GM12878 (cell line): Measurements from ENCODE around the gene SFN. TPM values are rescaled to one million over a fixed set of nuclear protein-coding genes. Genes with fewer than 3 reads are reported as not detected.

Source experiments
- BCL11A ChIP-seq: IDR thresholded peaks from 2 replicates; pipeline ENCODE4 v1.6.1; 2011; ENCODE audit warnings: low read depth, low read length
- ETV6 ChIP-seq, 2 experiments: fragments of 450-650 bp in 1 of 2; IDR thresholded peaks in 1 of 2; conservative IDR thresholded peaks in 1 of 2; 2 replicates each; pipeline ENCODE4 v1.6.1; 2014; ENCODE audit warnings: antibody characterized with exemption in 1 of 2, borderline replicate concordance in 1 of 2, low read depth in 1 of 2, mild to moderate bottlenecking in 1 of 2, moderate library complexity in 1 of 2
- FOXM1 ChIP-seq: IDR thresholded peaks from 2 replicates; pipeline ENCODE4 v1.6.1; 2012; ENCODE audit warnings: low read depth, mild to moderate bottlenecking, inconsistent platforms, low read length, moderate library complexity
- GATAD2B ChIP-seq: fragments of 450-650 bp; conservative IDR thresholded peaks from 2 replicates; pipeline ENCODE4 v1.6.1; 2017; ENCODE audit warnings: low read depth, mild to moderate bottlenecking, moderate library complexity
- HCFC1 ChIP-seq: fragments of 150-350 bp; IDR thresholded peaks from 2 replicates; pipeline ENCODE4 v1.6.1; 2014; ENCODE audit warnings: low read length
- IRF4 ChIP-seq: IDR thresholded peaks from 2 replicates; pipeline ENCODE4 v1.6.1; 2011; ENCODE audit warnings: low read depth, low read length
- JUND ChIP-seq: IDR thresholded peaks from 2 replicates; pipeline ENCODE4 v1.6.1; 2012; ENCODE audit warnings: low read depth, mild to moderate bottlenecking, low read length, improper control_type of control experiment, moderate library complexity
- MEF2B ChIP-seq: fragments of 450-650 bp; IDR thresholded peaks from 2 replicates; pipeline ENCODE4 v1.6.1; 2018; ENCODE audit warnings: mild to moderate bottlenecking, moderate library complexity; ENCODE audit not compliant: partially characterized antibody, poor library complexity, severe bottlenecking
- MTA2 ChIP-seq: fragments of 450-650 bp; IDR thresholded peaks from 2 replicates; pipeline ENCODE4 v1.6.1; 2016; ENCODE audit warnings: low read depth, mild to moderate bottlenecking, moderate library complexity
- MYC ChIP-seq: IDR thresholded peaks from 2 replicates; pipeline ENCODE4 v1.6.1; 2011; ENCODE audit warnings: mild to moderate bottlenecking, low read length, moderate library complexity, inconsistent platforms; ENCODE audit not compliant: insufficient read depth, insufficient replicate concordance, insufficient read length, severe bottlenecking
- NBN ChIP-seq: fragments of 450-650 bp; IDR thresholded peaks from 2 replicates; pipeline ENCODE4 v1.6.1; 2016
- NKRF ChIP-seq: fragments of 450-650 bp; conservative IDR thresholded peaks from 2 replicates; pipeline ENCODE4 v1.6.1; 2017; ENCODE audit warnings: mild to moderate bottlenecking, moderate library complexity
- RAD51 ChIP-seq: fragments of 450-650 bp; IDR thresholded peaks from 2 replicates; pipeline ENCODE4 v1.6.1; 2016; ENCODE audit warnings: moderate library complexity, mild to moderate bottlenecking, inconsistent platforms
- SRF ChIP-seq, 2 experiments: IDR thresholded peaks; 2 replicates each; pipeline ENCODE4 v1.6.1; 2011; ENCODE audit warnings: low read depth in 2 of 2, low read length in 2 of 2, mild to moderate bottlenecking in 1 of 2, moderate library complexity in 1 of 2
- ZBED1 ChIP-seq: IDR thresholded peaks from 2 replicates; pipeline ENCODE4 v1.6.1; 2016; ENCODE audit warnings: borderline replicate concordance
- ZBTB4 ChIP-seq: fragments of 450-650 bp; formaldehyde crosslinking; IDR thresholded peaks from 2 replicates; pipeline ENCODE4 v1.4.0; 2022; ENCODE audit warnings: mild to moderate bottlenecking, moderate library complexity
- ZNF24 ChIP-seq: fragments of 450-650 bp; IDR thresholded peaks from 2 replicates; pipeline ENCODE4 v1.6.1; 2017; ENCODE audit warnings: antibody characterized with exemption, mild to moderate bottlenecking
- ZZZ3 ChIP-seq: IDR thresholded peaks from 2 replicates; pipeline ENCODE4 v1.6.1; 2011; ENCODE audit warnings: low read depth; ENCODE audit not compliant: control insufficient read depth, insufficient read length
- polyA plus RNA-seq, 11 experiments: library from polyadenylated mRNA; depleted of rRNA in 4 of 11; unstranded in 6 of 11; stranded (reverse) in 5 of 11; fragments of >200 nt; fragmentation: Nextera tagmentation in 4 of 11; fragmentation: Illumina TruSeq in 1 of 11; extraction: Ambion mirVana in 4 of 11; extraction: Trizol in 1 of 11; gene quantifications; 1 replicate in 1 of 11; 2 replicates in 10 of 11; pipeline versions ENCODE4 v1.2.1 to v1.2.3, GENCODE V29; 2011 to 2016; ENCODE audit warnings: inconsistent platforms in 2 of 11, missing spikeins in 2 of 11, low read depth in 1 of 11
- total RNA-seq, 4 experiments: library from RNA; depleted of rRNA in 3 of 4; stranded (reverse); fragments of >200 nt in 3 of 4; fragmentation: Illumina TruSeq in 1 of 4; extraction: Trizol in 1 of 4; gene quantifications; 2 replicates each; pipeline versions ENCODE4 v1.2.1 to v1.2.3, GENCODE V29; 2013 to 2021
- TF ChIP-seq, protein P1 (sequence below): fragments of 450-650 bp; IDR thresholded peaks from 2 replicates; pipeline ENCODE4 v1.6.1; 2018; ENCODE audit warnings: borderline replicate concordance, mild to moderate bottlenecking; ENCODE audit not compliant: partially characterized antibody
- TF ChIP-seq, protein P2 (sequence below): fragments of 450-650 bp; formaldehyde crosslinking; IDR thresholded peaks from 2 replicates; pipeline ENCODE4 v1.5.0; 2022; ENCODE audit warnings: mild to moderate bottlenecking, missing genetic modification characterization

The SFN gene
- total and polyA plus RNA-seq, 10 of the 15 experiments (the other 5 are each of a cell fraction or from before 2014, with no cell fraction given) = 0.19 to 2.9 (median 1.0) TPM

- peak; percentile 60; the same call in 1 of the 2 replicates for TF ChIP-seq NBN
- peak; percentile 53 for TF ChIP-seq MEF2B
- TF ChIP-seq IRF4 = peak; percentile 77
- peak; percentile 48 for TF ChIP-seq MTA2
- no peak for TF ChIP-seq ZZZ3
- TF ChIP-seq FOXM1 = no peak
- TF ChIP-seq MYC = no peak
- TF ChIP-seq ZBTB4 = no peak
- no peak for TF ChIP-seq NKRF
- TF ChIP-seq ZNF24 = 0 out of 2 replicates have a peak, but pooled peaks have one; percentile 22
- TF ChIP-seq RAD51 = no peak
- TF ChIP-seq HCFC1 = no peak
- TF ChIP-seq BCL11A = no peak
- TF ChIP-seq GATAD2B = no peak
- TF ChIP-seq, protein P1, sequence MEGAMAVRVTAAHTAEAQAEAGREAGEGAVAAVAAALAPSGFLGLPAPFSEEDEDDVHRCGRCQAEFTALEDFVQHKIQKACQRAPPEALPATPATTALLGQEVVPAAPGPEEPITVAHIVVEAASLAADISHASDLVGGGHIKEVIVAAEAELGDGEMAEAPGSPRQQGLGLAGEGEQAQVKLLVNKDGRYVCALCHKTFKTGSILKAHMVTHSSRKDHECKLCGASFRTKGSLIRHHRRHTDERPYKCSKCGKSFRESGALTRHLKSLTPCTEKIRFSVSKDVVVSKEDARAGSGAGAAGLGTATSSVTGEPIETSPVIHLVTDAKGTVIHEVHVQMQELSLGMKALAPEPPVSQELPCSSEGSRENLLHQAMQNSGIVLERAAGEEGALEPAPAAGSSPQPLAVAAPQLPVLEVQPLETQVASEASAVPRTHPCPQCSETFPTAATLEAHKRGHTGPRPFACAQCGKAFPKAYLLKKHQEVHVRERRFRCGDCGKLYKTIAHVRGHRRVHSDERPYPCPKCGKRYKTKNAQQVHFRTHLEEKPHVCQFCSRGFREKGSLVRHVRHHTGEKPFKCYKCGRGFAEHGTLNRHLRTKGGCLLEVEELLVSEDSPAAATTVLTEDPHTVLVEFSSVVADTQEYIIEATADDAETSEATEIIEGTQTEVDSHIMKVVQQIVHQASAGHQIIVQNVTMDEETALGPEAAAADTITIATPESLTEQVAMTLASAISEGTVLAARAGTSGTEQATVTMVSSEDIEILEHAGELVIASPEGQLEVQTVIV = no peak
- TF ChIP-seq ETV6 (conservative IDR thresholded peaks at IDR 0.05 in 1 of 2, IDR thresholded peaks at IDR 0.05 in 1 of 2; ENCODE audit: borderline replicate concordance in 1 of 2, low read depth in 1 of 2) = peak in 1 of 2 experiments; percentile 40; a peak in 1 of 4 replicates
- TF ChIP-seq, protein P2, sequence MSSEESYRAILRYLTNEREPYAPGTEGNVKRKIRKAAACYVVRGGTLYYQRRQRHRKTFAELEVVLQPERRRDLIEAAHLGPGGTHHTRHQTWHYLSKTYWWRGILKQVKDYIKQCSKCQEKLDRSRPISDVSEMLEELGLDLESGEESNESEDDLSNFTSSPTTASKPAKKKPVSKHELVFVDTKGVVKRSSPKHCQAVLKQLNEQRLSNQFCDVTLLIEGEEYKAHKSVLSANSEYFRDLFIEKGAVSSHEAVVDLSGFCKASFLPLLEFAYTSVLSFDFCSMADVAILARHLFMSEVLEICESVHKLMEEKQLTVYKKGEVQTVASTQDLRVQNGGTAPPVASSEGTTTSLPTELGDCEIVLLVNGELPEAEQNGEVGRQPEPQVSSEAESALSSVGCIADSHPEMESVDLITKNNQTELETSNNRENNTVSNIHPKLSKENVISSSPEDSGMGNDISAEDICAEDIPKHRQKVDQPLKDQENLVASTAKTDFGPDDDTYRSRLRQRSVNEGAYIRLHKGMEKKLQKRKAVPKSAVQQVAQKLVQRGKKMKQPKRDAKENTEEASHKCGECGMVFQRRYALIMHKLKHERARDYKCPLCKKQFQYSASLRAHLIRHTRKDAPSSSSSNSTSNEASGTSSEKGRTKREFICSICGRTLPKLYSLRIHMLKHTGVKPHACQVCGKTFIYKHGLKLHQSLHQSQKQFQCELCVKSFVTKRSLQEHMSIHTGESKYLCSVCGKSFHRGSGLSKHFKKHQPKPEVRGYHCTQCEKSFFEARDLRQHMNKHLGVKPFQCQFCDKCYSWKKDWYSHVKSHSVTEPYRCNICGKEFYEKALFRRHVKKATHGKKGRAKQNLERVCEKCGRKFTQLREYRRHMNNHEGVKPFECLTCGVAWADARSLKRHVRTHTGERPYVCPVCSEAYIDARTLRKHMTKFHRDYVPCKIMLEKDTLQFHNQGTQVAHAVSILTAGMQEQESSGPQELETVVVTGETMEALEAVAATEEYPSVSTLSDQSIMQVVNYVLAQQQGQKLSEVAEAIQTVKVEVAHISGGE = no peak
- no peak for TF ChIP-seq ZBED1
- TF ChIP-seq JUND = no peak
- no peak for TF ChIP-seq SRF (IDR thresholded peaks at IDR 0.05; ENCODE audit: low read depth in 2 of 2, low read length in 2 of 2)
These were observed 42.1 kb upstream of the SFN start (continued) for GRCh38 chr1:26820784-26821269.
